IMR-90 (cell line): Measurements from ENCODE around the gene KMT2A. TPM values are rescaled to one million over a fixed set of nuclear protein-coding genes. Genes with fewer than 3 reads are reported as not detected.

Experiments
- ATAC-seq: fragments of 200-7000 bp; cut with Tn5 transposase; 2 replicates; pipeline ENCODE4 v1.9.1; 2020; ENCODE audit warnings: low read depth, mild to moderate bottlenecking, moderate library complexity
- BruUV-seq: library from RNA; stranded (reverse); fragments of 400-500 nt; replicated peaks from 2 replicates; lab custom pipeline; 2021; lab: Mats Ljungman, UMichigan
- CTCF ChIA-PET: fragments of 300-600 bp; formaldehyde crosslinking; extraction: SDS; loops from one replicate; lab custom pipeline; 2021; ENCODE audit warnings: antibody characterized with exemption; lab: Yijun Ruan, JAX
- POLR2A ChIA-PET: fragments of 300-600 bp; sonication (Branson Sonifier 250); formaldehyde crosslinking; loops from one replicate; lab custom pipeline; 2022; ENCODE audit warnings: antibody characterized with exemption; ENCODE audit not compliant: unreplicated experiment; lab: Charles Lee
- DNase-seq: peaks from one replicate; pipeline ENCODE4 v3.0.0; 2013
- H2AFZ ChIP-seq: replicated peaks from 2 replicates; pipeline ENCODE3; 2013; ENCODE audit warnings: low read length, mild to moderate bottlenecking; ENCODE audit not compliant: poor library complexity
- H2AK5ac ChIP-seq: 2 replicates; pipeline ENCODE4 v1.6.1; 2013; ENCODE audit warnings: low read depth, low read length, inconsistent platforms
- H2AK9ac ChIP-seq: replicated peaks from 2 replicates; pipeline ENCODE3; 2013; ENCODE audit warnings: mild to moderate bottlenecking, low read depth, low read length, moderate library complexity; ENCODE audit not compliant: poor library complexity
- H2BK120ac ChIP-seq: 2 replicates; pipeline ENCODE4 v1.6.1; 2013; ENCODE audit warnings: low read depth, low read length, inconsistent platforms
- H2BK15ac ChIP-seq: 3 replicates; pipeline ENCODE4 v1.6.1; 2013; ENCODE audit warnings: low read depth, low read length, inconsistent platforms
- H2BK20ac ChIP-seq: 2 replicates; pipeline ENCODE4 v1.6.1; 2013; ENCODE audit warnings: low read depth, mild to moderate bottlenecking, inconsistent platforms, low read length, moderate library complexity
- H2BK5ac ChIP-seq: 2 replicates; pipeline ENCODE4 v1.6.1; 2013; ENCODE audit warnings: mild to moderate bottlenecking, low read depth, low read length, inconsistent platforms; ENCODE audit not compliant: poor library complexity, severe bottlenecking
- H3K14ac ChIP-seq: replicated peaks from 2 replicates; pipeline ENCODE4 v1.6.1; 2013; ENCODE audit warnings: low read depth, low read length, inconsistent platforms
- H3K18ac ChIP-seq: 2 replicates; pipeline ENCODE4 v1.6.1; 2013; ENCODE audit warnings: low read depth, low read length, control low read depth
- H3K23ac ChIP-seq: 2 replicates; pipeline ENCODE4 v1.6.1; 2013; ENCODE audit warnings: low read depth, low read length, inconsistent platforms
- H3K27ac ChIP-seq: 2 replicates; pipeline ENCODE4 v1.5.1; 2013; ENCODE audit warnings: mild to moderate bottlenecking, control low read depth, low read length; ENCODE audit not compliant: insufficient read depth
- H3K27me3 ChIP-seq: 2 replicates; pipeline ENCODE4 v1.6.1; 2013; ENCODE audit warnings: low read length; ENCODE audit not compliant: control insufficient read depth, insufficient read depth
- H3K36me3 ChIP-seq: 2 replicates; pipeline ENCODE4 v1.6.1; 2013; ENCODE audit warnings: low read length, mixed read lengths; ENCODE audit not compliant: control insufficient read depth, insufficient read depth
- H3K4ac ChIP-seq: 2 replicates; pipeline ENCODE4 v1.6.1; 2013; ENCODE audit warnings: low read depth, low read length, inconsistent platforms
- H3K4me1 ChIP-seq: 2 replicates; pipeline ENCODE4 v1.6.1; 2013; ENCODE audit warnings: low read length, mixed read lengths; ENCODE audit not compliant: control insufficient read depth, insufficient read depth
- H3K4me2 ChIP-seq: 2 replicates; pipeline ENCODE4 v1.6.1; 2013; ENCODE audit warnings: low read depth, mild to moderate bottlenecking, control low read depth, low read length, moderate library complexity
- H3K4me3 ChIP-seq: 2 replicates; pipeline ENCODE4 v1.5.1; 2013; ENCODE audit warnings: low read depth, mild to moderate bottlenecking, control low read depth, low read length, moderate library complexity; ENCODE audit not compliant: insufficient read depth
- H3K56ac ChIP-seq: 2 replicates; pipeline ENCODE4 v1.6.1; 2013; ENCODE audit warnings: low read length, inconsistent platforms; ENCODE audit not compliant: insufficient read depth; ENCODE audit errors: extremely low read depth
- H3K79me1 ChIP-seq, 2 experiments: 2 replicates each; pipeline ENCODE4 v1.6.1; 2013; ENCODE audit warnings: low read length in 2 of 2, inconsistent platforms in 1 of 2, low read depth in 1 of 2
- H3K9ac ChIP-seq: 2 replicates; pipeline ENCODE4 v1.6.1; 2013; ENCODE audit warnings: low read depth, low read length, control low read depth
- H3K9me1 ChIP-seq: 2 replicates; pipeline ENCODE4 v1.6.1; 2013; ENCODE audit warnings: low read length, inconsistent platforms; ENCODE audit not compliant: insufficient read depth
- H3K9me3 ChIP-seq: 2 replicates; pipeline ENCODE4 v1.6.1; 2013; ENCODE audit warnings: low read length; ENCODE audit not compliant: control insufficient read depth, insufficient read depth
- H4K20me1 ChIP-seq: 2 replicates; pipeline ENCODE4 v1.6.1; 2013; ENCODE audit warnings: low read length, inconsistent platforms; ENCODE audit not compliant: insufficient read depth
- H4K5ac ChIP-seq: 2 replicates; pipeline ENCODE4 v1.6.1; 2013; ENCODE audit warnings: mild to moderate bottlenecking, low read depth, low read length, control low read depth
- H4K8ac ChIP-seq, 2 experiments: 2 replicates each; pipeline ENCODE4 v1.6.1; 2013; ENCODE audit warnings: low read depth in 2 of 2, low read length in 2 of 2, control low read depth in 1 of 2, inconsistent platforms in 1 of 2
- H4K91ac ChIP-seq: 2 replicates; pipeline ENCODE4 v1.6.1; 2013; ENCODE audit warnings: low read depth, low read length, inconsistent platforms; ENCODE audit not compliant: insufficient read depth
- BHLHE40 ChIP-seq: fragments of 150-350 bp; IDR thresholded peaks from 2 replicates; pipeline ENCODE4 v1.6.1; 2016; ENCODE audit warnings: mild to moderate bottlenecking, low read depth, low read length
- CEBPB ChIP-seq: IDR thresholded peaks from 2 replicates; pipeline ENCODE4 v1.6.1; 2012; ENCODE audit warnings: low read depth, low read length, improper control_type of control experiment
- CHD1 ChIP-seq: IDR thresholded peaks from 2 replicates; pipeline ENCODE4 v1.6.1; 2012; ENCODE audit warnings: low read depth, low read length, improper control_type of control experiment
- FOS ChIP-seq: fragments of 150-350 bp; IDR thresholded peaks from 2 replicates; pipeline ENCODE4 v1.6.1; 2016; ENCODE audit warnings: low read depth, low read length
- MAFK ChIP-seq: IDR thresholded peaks from 2 replicates; pipeline ENCODE4 v1.6.1; 2012; ENCODE audit warnings: low read depth, low read length, improper control_type of control experiment
- MAZ ChIP-seq: IDR thresholded peaks from 2 replicates; pipeline ENCODE4 v1.6.1; 2012; ENCODE audit warnings: low read depth, mild to moderate bottlenecking, low read length, improper control_type of control experiment, moderate library complexity, borderline replicate concordance
- MXI1 ChIP-seq: IDR thresholded peaks from 2 replicates; pipeline ENCODE4 v1.6.1; 2012; ENCODE audit warnings: low read depth, mild to moderate bottlenecking, low read length, moderate library complexity, borderline replicate concordance
- NFE2L2 ChIP-seq: fragments of 150-350 bp; IDR thresholded peaks from 2 replicates; pipeline ENCODE4 v1.6.1; 2016; ENCODE audit warnings: low read depth, mild to moderate bottlenecking, low read length
- POLR2A ChIP-seq: IDR thresholded peaks from 2 replicates; pipeline ENCODE4 v1.6.1; 2012; ENCODE audit warnings: mild to moderate bottlenecking, low read depth, low read length
- RAD21 ChIP-seq: IDR thresholded peaks from 2 replicates; pipeline ENCODE4 v1.6.1; 2012; ENCODE audit warnings: low read length, improper control_type of control experiment
- RCOR1 ChIP-seq: IDR thresholded peaks from 2 replicates; pipeline ENCODE4 v1.6.1; 2012; ENCODE audit warnings: mild to moderate bottlenecking, low read length, improper control_type of control experiment; ENCODE audit not compliant: insufficient replicate concordance
- RFX5 ChIP-seq: IDR thresholded peaks from 2 replicates; pipeline ENCODE4 v1.8.0; 2012; ENCODE audit warnings: low read depth, mild to moderate bottlenecking, low read length, moderate library complexity
- SMC3 ChIP-seq: fragments of 150-350 bp; IDR thresholded peaks from 2 replicates; pipeline ENCODE4 v1.6.1; 2016; ENCODE audit warnings: low read depth, mild to moderate bottlenecking, antibody characterized with exemption, low read length, moderate library complexity
- WGBS, 2 experiments: methylation state at CpG; one replicate each; pipeline versions ENCODE4 v1.1.5 to v1.1.7; 2013; ENCODE audit warnings: missing lambda C conversion rate in 2 of 2; ENCODE audit not compliant: insufficient read length in 1 of 2; ENCODE audit errors: extremely low coverage in 2 of 2; 5-methylcytosine and 5-hydroxymethylcytosine counted together
- dilution Hi-C: fragments of 300-500 bp; cut with HindIII; formaldehyde crosslinking; loops from one replicate; pipeline ENCODE4 v1.14.3; 2018; ENCODE audit warnings: low sequenced_read_pairs; ENCODE audit not compliant: unreplicated experiment
- in situ Hi-C: fragments of 300-500 bp; cut with MboI; formaldehyde crosslinking; loops from 3 replicates; pipeline ENCODE4 v1.14.3; 2019; ENCODE audit warnings: low sequenced_read_pairs, inconsistent platforms, mixed read lengths
- intact Hi-C: fragments of 100-400 bp; cut with micrococcal nuclease; formaldehyde crosslinking; loops from 2 replicates; pipeline ENCODE4 v1.10.0; 2022
- polyA plus RNA-seq, 3 experiments: library from polyadenylated mRNA; depleted of rRNA; stranded (reverse); fragments of >200 nt; gene quantifications; 2 replicates each; pipeline ENCODE4 v1.2.3, GENCODE V29; 2012; ENCODE audit warnings: low replicate concordance in 1 of 3
- total RNA-seq: library from RNA; depleted of rRNA; stranded (reverse); fragments of >200 nt; gene quantifications from 2 replicates; pipeline ENCODE4 v1.2.3, GENCODE V29; 2012
- TF ChIP-seq, protein P1 (sequence below): conservative IDR thresholded peaks from 2 replicates; pipeline ENCODE4 v1.5.1; 2012; ENCODE audit warnings: mild to moderate bottlenecking, low read depth, low read length, improper control_type of control experiment
- TF ChIP-seq, protein P2 (sequence below): fragments of 150-350 bp; IDR thresholded peaks from 2 replicates; pipeline ENCODE4 v1.6.1; 2017; ENCODE audit warnings: mild to moderate bottlenecking, antibody characterized with exemption, low read length, low read depth
- TF ChIP-seq, protein P3 (sequence below): fragments of 150-350 bp; IDR thresholded peaks from 2 replicates; pipeline ENCODE4 v1.6.1; 2016; ENCODE audit warnings: low read depth, mild to moderate bottlenecking, low read length, moderate library complexity, borderline replicate concordance

The KMT2A gene
- total and polyA plus RNA-seq, 2 of the 4 experiments (the other 2 are of a cell fraction): 18.2 to 21.1 TPM

DNA sequence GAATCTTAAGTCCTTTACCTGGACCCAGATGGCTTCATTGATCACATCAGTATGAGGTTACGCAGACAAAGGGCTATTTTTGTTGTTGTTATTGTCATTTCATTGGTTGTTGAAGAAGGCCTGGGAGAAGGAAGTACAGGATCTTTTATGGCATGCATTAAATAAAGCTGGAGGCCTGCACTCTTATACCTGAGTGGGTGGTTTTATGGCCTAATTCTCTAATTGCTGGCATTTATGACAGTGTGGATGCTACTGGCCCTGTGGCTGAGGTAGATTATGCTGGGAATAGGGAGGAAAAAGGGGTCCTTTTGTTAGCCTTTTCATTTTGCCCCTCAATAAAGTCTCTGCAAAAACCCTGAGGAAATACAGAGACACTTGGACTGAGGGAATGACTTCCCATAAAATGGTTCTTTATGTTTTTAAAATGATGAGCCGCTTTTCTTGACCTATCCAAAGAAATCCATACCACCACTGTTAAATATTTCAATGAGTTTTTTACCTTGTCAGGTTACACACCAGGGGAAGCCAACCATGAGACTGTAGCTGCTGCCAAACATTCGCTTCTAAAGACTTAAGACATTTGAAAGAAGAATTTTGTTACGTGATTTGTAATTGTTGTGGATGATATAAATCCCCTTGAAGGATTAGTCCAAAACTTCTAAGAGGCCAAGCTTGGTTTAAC is 6.8 kb downstream of the KMT2A start:
- ChIA-PET POLR2A (no interaction called here), CTCF (no interaction called here)
- Histone ChIP-seq H3K14ac (no peak overlapping the region), H3K27me3 (no peaks in the 10 kb centered on the region), H2AK9ac (no peak overlapping the region), H2BK120ac (no peak overlapping the region), H3K56ac (no peak overlapping the region), H3K9me1 (peaks cover 5% of the 10 kb centered on the region; the same call in 1 of the 2 replicates), H2BK5ac (no peak overlapping the region), H2BK15ac (no peak overlapping the region), H3K4me1 (peaks cover 8% of the 10 kb centered on the region), H2AK5ac (no peak overlapping the region), H3K23ac (no peak overlapping the region), H3K18ac (no peak overlapping the region), H3K4ac (no peak overlapping the region), H3K4me2 (no peak overlapping the region), H4K91ac (no peak overlapping the region), H3K9me3 (no peaks in the 10 kb centered on the region), H3K79me1 (peaks cover 10 to 75% of the 10 kb centered on the region in 2 experiments; a peak in 3 of 4 replicates), H3K4me3 (no peak overlapping the region), H4K8ac (no peak overlapping the region), H3K36me3 (0 out of 2 replicates have a peak, but pooled peaks cover 2% of the 10 kb centered on the region), H4K20me1 (peaks cover 84% of the 10 kb centered on the region), H2AFZ (no peak overlapping the region), H2BK20ac (no peak overlapping the region), H4K5ac (no peak overlapping the region), H3K27ac (no peak overlapping the region), H3K9ac (no peak overlapping the region)
- DNase-seq (no peak), ATAC-seq (no peak)
- intact Hi-C loops: no loop called here
- TF ChIP-seq MAFK (no peak), CHD1 (no peak), NFE2L2 (no peak), BHLHE40 (no peak), FOS (no peak), MAZ (no peak), SMC3 (no peak), CEBPB (no peak), RCOR1 (no peak), RAD21 (no peak), MXI1 (no peak), POLR2A (no peak), RFX5 (no peak)
- TF ChIP-seq, protein P1, sequence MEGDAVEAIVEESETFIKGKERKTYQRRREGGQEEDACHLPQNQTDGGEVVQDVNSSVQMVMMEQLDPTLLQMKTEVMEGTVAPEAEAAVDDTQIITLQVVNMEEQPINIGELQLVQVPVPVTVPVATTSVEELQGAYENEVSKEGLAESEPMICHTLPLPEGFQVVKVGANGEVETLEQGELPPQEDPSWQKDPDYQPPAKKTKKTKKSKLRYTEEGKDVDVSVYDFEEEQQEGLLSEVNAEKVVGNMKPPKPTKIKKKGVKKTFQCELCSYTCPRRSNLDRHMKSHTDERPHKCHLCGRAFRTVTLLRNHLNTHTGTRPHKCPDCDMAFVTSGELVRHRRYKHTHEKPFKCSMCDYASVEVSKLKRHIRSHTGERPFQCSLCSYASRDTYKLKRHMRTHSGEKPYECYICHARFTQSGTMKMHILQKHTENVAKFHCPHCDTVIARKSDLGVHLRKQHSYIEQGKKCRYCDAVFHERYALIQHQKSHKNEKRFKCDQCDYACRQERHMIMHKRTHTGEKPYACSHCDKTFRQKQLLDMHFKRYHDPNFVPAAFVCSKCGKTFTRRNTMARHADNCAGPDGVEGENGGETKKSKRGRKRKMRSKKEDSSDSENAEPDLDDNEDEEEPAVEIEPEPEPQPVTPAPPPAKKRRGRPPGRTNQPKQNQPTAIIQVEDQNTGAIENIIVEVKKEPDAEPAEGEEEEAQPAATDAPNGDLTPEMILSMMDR: no peak
- TF ChIP-seq, protein P2, sequence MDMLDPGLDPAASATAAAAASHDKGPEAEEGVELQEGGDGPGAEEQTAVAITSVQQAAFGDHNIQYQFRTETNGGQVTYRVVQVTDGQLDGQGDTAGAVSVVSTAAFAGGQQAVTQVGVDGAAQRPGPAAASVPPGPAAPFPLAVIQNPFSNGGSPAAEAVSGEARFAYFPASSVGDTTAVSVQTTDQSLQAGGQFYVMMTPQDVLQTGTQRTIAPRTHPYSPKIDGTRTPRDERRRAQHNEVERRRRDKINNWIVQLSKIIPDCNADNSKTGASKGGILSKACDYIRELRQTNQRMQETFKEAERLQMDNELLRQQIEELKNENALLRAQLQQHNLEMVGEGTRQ: no peak
- TF ChIP-seq, protein P3, sequence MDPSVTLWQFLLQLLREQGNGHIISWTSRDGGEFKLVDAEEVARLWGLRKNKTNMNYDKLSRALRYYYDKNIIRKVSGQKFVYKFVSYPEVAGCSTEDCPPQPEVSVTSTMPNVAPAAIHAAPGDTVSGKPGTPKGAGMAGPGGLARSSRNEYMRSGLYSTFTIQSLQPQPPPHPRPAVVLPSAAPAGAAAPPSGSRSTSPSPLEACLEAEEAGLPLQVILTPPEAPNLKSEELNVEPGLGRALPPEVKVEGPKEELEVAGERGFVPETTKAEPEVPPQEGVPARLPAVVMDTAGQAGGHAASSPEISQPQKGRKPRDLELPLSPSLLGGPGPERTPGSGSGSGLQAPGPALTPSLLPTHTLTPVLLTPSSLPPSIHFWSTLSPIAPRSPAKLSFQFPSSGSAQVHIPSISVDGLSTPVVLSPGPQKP: no peak
- 100% methylated on average over 1 of the region's 4 CpGs; no CpG with 5 or more reads in 1 of the 2 experiments for WGBS, 2 experiments
- no TSS peak for BruUV-seq
- dilution Hi-C loops: no loop called here
- in situ Hi-C loops: no loop called here
